AG10803 (cell line): Measurements from ENCODE around the gene IQCF5.
"Not testable (repeated sequence)": the region's sequence is repeated elsewhere in the genome, so short reads cannot be mapped to it uniquely, and the experiment has no call there.

Source experiments
- DNase-seq: peaks from one replicate; pipeline ENCODE4 v3.0.0; 2010; ENCODE audit warnings: low read depth
- H3K4me3 ChIP-seq: 2 replicates; pipeline ENCODE4 v1.5.1; 2011; ENCODE audit warnings: mild to moderate bottlenecking, low read length, control low read depth
- CTCF ChIP-seq: conservative IDR thresholded peaks from 2 replicates; pipeline ENCODE4 v1.5.1; 2011; ENCODE audit warnings: mild to moderate bottlenecking, low read length, control low read depth, inconsistent platforms

The IQCF5 gene

DNA sequence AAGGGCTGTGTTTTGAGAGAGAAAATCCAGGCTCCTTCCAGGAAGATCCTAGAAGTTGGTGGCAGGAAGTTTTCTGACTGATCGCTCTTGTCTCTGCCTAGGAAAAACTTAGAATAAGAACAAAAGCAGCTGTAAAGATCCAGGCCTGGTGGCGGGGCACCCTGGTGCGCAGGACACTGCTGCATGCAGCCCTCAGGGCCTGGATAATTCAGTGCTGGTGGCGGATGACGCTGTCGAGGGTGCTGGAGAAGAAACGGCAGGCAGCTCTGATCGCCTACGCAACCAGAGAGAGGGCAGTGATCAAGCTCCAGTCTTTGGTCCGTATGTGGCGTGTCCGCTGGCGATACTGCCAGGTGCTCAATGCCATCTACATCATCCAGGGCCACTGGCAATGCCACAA, 12.5 kb downstream of the IQCF5 start:
- no peak for TF ChIP-seq CTCF
- no peak overlapping the region for H3K4me3 ChIP-seq
- no peak for DNase-seq

GRCh38 chr3:51860703-51861665, 14.4 kb downstream of the IQCF5 start, which contains the start of gene IQCF2:
Gene IQCF2 (plus strand): TSS chr3:51861615. CDS start chr3:51861667, 52 bp downstream.
- TF ChIP-seq CTCF, result no peak
- no peak for DNase-seq
- no peak within 1 kb of the TSS for H3K4me3 ChIP-seq

DNA sequence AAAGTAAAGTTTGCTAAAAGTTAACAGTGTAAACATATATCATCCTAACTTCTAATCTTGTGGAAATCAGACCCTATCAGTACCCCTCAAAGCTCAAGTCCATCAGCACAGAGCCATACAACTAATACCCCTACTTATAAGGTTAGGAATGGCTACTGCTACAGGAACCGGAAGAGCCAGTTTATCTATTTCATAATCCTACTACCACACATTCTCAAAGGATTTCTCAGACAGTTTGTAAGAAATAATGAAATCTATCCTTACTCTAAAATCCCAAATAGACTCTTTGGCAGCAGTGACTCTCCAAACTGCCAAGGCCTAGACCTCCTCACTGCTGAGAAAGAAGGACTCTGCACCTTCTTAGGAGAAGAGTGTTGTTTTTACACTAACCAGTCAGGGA, 20.0 kb downstream of the IQCF5 start:
- not testable (repeated sequence) for DNase-seq, H3K4me3 ChIP-seq

DNA sequence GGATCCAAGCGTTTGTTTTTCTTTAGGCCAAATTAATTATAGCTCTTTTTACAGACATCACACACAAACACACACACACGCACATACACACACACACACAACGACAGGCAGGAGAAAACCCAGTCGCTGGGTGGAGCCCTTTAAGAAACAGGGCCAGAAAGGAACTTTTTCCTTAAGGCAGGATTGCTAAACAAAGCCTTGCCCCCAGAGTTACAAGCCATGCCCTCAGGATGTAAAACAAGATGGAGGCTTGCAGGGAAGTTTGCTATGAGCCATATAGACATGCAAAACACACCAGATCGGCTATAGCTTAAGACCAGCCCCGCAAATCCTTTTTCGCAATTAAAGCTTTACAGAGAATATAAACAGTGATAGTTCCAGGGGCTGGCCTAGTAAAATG, 30.3 kb downstream of the IQCF5 start:
- no peak for TF ChIP-seq CTCF
- H3K4me3 ChIP-seq, result no peak overlapping the region
- DNase-seq, result no peak

DNA sequence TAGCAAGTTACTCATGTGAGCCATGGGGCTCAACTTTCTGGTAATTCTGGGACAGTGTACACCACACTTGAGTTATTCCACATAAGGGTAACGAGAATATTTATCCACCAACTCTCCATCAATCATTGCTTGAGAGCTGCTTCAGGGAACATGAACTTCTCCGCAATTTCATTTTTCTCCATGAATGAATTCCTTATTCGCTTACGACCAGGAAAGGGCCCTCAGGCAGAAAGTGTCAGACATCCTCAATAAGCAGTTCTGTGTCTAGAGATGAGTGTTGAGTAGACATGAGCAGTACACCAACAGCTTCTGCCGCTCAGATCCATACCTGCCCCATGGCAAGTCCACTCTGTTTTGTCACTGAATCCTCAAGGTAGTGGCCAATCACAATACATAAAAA, 38.8 kb downstream of the IQCF5 start:
- H3K4me3 ChIP-seq, result no peak overlapping the region
- TF ChIP-seq CTCF, result no peak

DNA sequence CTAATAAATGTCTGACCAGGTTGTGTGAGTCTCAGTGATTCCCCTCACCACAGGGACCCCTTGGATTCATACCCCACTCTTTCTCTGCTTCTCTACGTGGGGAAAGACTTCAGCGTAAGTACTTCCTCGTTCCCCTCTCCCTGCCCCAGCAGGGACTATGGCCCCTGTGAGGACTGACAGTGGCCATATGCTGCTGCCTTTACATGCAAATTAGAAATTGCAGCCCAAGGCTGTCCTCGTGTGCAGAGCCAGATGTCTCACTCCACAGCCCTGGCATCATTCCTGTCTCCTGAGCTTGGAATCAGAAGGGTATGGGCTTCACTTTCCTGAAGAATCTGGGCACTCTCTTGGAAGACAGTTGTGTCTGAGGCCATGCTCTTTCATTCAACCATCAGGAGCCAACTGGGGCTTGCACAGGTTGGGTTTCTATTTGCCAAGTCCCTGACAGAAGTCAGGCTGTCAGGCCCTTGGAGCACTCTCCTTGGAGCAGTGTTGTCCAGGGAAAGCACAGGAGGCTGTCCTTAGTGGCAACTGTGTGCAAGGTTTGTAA, 44.5 kb downstream of the IQCF5 start:
- no peak for DNase-seq
- no peak overlapping the region for H3K4me3 ChIP-seq
- no peak for TF ChIP-seq CTCF

More for the DNA sequence above, 38.8 kb downstream of the IQCF5 start:
- no peak for DNase-seq

- no peak overlapping the region for H3K4me3 ChIP-seq
- no peak for DNase-seq
- no peak for TF ChIP-seq CTCF
Measured at GRCh38 chr3:51830345-51830744, 45.1 kb downstream of the IQCF5 start.
